WTC11 (cell line): ENCODE results near the gene GNG4. TPM values are rescaled to one million over a fixed set of nuclear protein-coding genes. Genes with fewer than 3 reads are reported as not detected.

Source experiments
- AFF4 ChIP-seq: sonication (generic); formaldehyde crosslinking; IDR thresholded peaks from 2 replicates; pipeline ENCODE4 v1.8.1; 2023; ENCODE audit warnings: mild to moderate bottlenecking, missing genetic modification reagents, borderline replicate concordance
- AR ChIP-seq: fragments of 250-450 bp; sonication (Bioruptor Pico); IDR thresholded peaks from 2 replicates; pipeline ENCODE4 v1.9.0; 2021; ENCODE audit warnings: mild to moderate bottlenecking
- ATF6 ChIP-seq: sonication (generic); formaldehyde crosslinking; IDR thresholded peaks from 2 replicates; pipeline ENCODE4 v1.8.1; 2023; ENCODE audit warnings: mild to moderate bottlenecking, missing genetic modification reagents
- CREB1 ChIP-seq: sonication (generic); formaldehyde crosslinking; IDR thresholded peaks from 2 replicates; pipeline ENCODE4 v1.8.0; 2023; ENCODE audit warnings: mild to moderate bottlenecking, missing genetic modification reagents
- EMX1 ChIP-seq: fragments of 250-450 bp; sonication (Bioruptor Pico); IDR thresholded peaks from 2 replicates; pipeline ENCODE4 v1.8.0; 2021; ENCODE audit warnings: mild to moderate bottlenecking
- JUN ChIP-seq: sonication (generic); formaldehyde crosslinking; IDR thresholded peaks from 2 replicates; pipeline ENCODE4 v1.8.0; 2023; ENCODE audit warnings: mild to moderate bottlenecking, missing genetic modification reagents
- MLX ChIP-seq: sonication (generic); formaldehyde crosslinking; IDR thresholded peaks from 2 replicates; pipeline ENCODE4 v1.8.1; 2023; ENCODE audit warnings: mild to moderate bottlenecking, missing genetic modification reagents, moderate library complexity
- MYBL2 ChIP-seq: sonication (generic); formaldehyde crosslinking; IDR thresholded peaks from 2 replicates; pipeline ENCODE4 v1.8.1; 2023; ENCODE audit warnings: mild to moderate bottlenecking, moderate library complexity, missing genetic modification reagents
- PREB ChIP-seq: sonication (generic); formaldehyde crosslinking; IDR thresholded peaks from 2 replicates; pipeline ENCODE4 v1.8.1; 2022; ENCODE audit warnings: mild to moderate bottlenecking, missing genetic modification reagents, moderate library complexity, borderline replicate concordance
- RORB ChIP-seq: fragments of 250-450 bp; sonication (Bioruptor Pico); IDR thresholded peaks from 2 replicates; pipeline ENCODE4 v1.9.0; 2021; ENCODE audit warnings: mild to moderate bottlenecking
- SP1 ChIP-seq: sonication (generic); formaldehyde crosslinking; conservative IDR thresholded peaks from 2 replicates; pipeline ENCODE4 v1.8.1; 2022; ENCODE audit warnings: missing genetic modification reagents
- ZMAT4 ChIP-seq: fragments of 250-450 bp; sonication (Bioruptor Pico); IDR thresholded peaks from 2 replicates; pipeline ENCODE4 v1.9.0; 2021; ENCODE audit warnings: mild to moderate bottlenecking
- ZNF121 ChIP-seq: sonication (generic); formaldehyde crosslinking; IDR thresholded peaks from 2 replicates; pipeline ENCODE4 v1.8.0; 2023; ENCODE audit warnings: missing genetic modification reagents
- ZNF138 ChIP-seq: sonication (generic); formaldehyde crosslinking; conservative IDR thresholded peaks from 2 replicates; pipeline ENCODE4 v1.8.1; 2022; ENCODE audit warnings: mild to moderate bottlenecking, moderate library complexity, missing genetic modification reagents
- ZNF232 ChIP-seq: sonication (generic); formaldehyde crosslinking; IDR thresholded peaks from 2 replicates; pipeline ENCODE4 v1.8.0; 2022; ENCODE audit warnings: mild to moderate bottlenecking, missing genetic modification reagents
- ZNF396 ChIP-seq: fragments of 250-450 bp; sonication (Bioruptor Pico); IDR thresholded peaks from 2 replicates; pipeline ENCODE4 v1.8.0; 2021; ENCODE audit warnings: mild to moderate bottlenecking, moderate library complexity, borderline replicate concordance
- total RNA-seq: library from RNA; stranded (reverse); gene quantifications from 3 replicates; pipeline ENCODE4 v1.2.3, GENCODE V29; 2021

GNG4 gene
- total RNA-seq, 1 experiment from 2014 or later: 38.3 TPM

- no peak for TF ChIP-seq AR (CRISPR knock-in tag)
- TF ChIP-seq AFF4 (CRISPR knock-in tag): no peak
- TF ChIP-seq ZNF232: no peak
- no peak for TF ChIP-seq ZNF396 (CRISPR knock-in tag)
- no peak for TF ChIP-seq RORB (CRISPR knock-in tag)
- TF ChIP-seq MLX (CRISPR knock-in tag): no peak
- TF ChIP-seq JUN (CRISPR knock-in tag): no peak
- TF ChIP-seq MYBL2: no peak
- TF ChIP-seq ZMAT4 (CRISPR knock-in tag): no peak
- no peak for TF ChIP-seq ZNF138
- no peak for TF ChIP-seq SP1 (CRISPR knock-in tag)
- TF ChIP-seq ATF6 (CRISPR knock-in tag): no peak
- TF ChIP-seq ZNF121 (CRISPR knock-in tag): no peak
- TF ChIP-seq EMX1 (CRISPR knock-in tag): no peak
- no peak for TF ChIP-seq CREB1
- TF ChIP-seq PREB (CRISPR knock-in tag): no peak
- TF ChIP-seq, all 79 proteins: peak for 0
Observed at GRCh38 chr1:235511470-235512240, 137.9 kb downstream of the GNG4 start (continued).
